ENCODE data around the gene CMTM1. TPM values are rescaled to one million over a fixed set of nuclear protein-coding genes. Genes with fewer than 3 reads are reported as not detected.

Gene CMTM1
- total and polyA plus RNA-seq, 2 experiments from 2014 or later = 1.4 to 1.9 TPM

GRCh38 chr16:66553223-66553622, 13.0 kb upstream of the CMTM1 start:
- H3K27ac ChIP-seq (ENCODE audit: low read depth) = no peak overlapping the region
- TF ChIP-seq ZNF331 (CRISPR knock-in tag; IDR thresholded peaks at IDR 0.05; ENCODE audit: low read depth) (no peak), CREB1 (CRISPR knock-in tag; IDR thresholded peaks at IDR 0.05; ENCODE audit: low read depth) (no peak), EZH2 (IDR thresholded peaks at IDR 0.05; ENCODE audit: low read depth, unreplicated experiment) (no peak), ZNF114 (CRISPR knock-in tag; IDR thresholded peaks at IDR 0.05) (no peak), JUNB (IDR thresholded peaks at IDR 0.05; ENCODE audit: unreplicated experiment) (no peak), ZNF462 (CRISPR knock-in tag; IDR thresholded peaks at IDR 0.05) (no peak), NANOG (IDR thresholded peaks at IDR 0.05; ENCODE audit: borderline replicate concordance) (no peak), REST (IDR thresholded peaks at IDR 0.05; ENCODE audit: unreplicated experiment) (no peak), STAT1 (IDR thresholded peaks at IDR 0.05; ENCODE audit: unreplicated experiment) (no peak), EZH2phosphoT487 (IDR thresholded peaks at IDR 0.05; ENCODE audit: unreplicated experiment) (no peak), CTCF (conservative IDR thresholded peaks at IDR 0.05; ENCODE audit: low read depth in 2 of 2) (no peak), ETS1 (IDR thresholded peaks at IDR 0.05) (no peak), POLR2AphosphoS5 (IDR thresholded peaks at IDR 0.05; ENCODE audit: low read depth) (no peak)
- Mint-ChIP-seq H3K36me3 (ENCODE audit: low read depth) (peaks cover 5% of the 10 kb centered on the region; the same call in 2 of the 3 replicates), H3K9me3 (peaks cover 12% of the 10 kb centered on the region; the same call in 2 of the 3 replicates), H3K4me3 (peak overlapping the region; percentile 53), H3K27ac (no peak overlapping the region), H3K27me3 (ENCODE audit: insufficient read depth, low read depth, poor library complexity) (peaks cover 29% of the 10 kb centered on the region), H3K4me1 (peaks cover 21% of the 10 kb centered on the region)
- peaks cover 3% of the 10 kb centered on the region; the same call in 1 of the 2 replicates for H3K9me2 ChIP-seq (ENCODE audit: insufficient read depth)
- peaks cover 20% of the 10 kb centered on the region; the same call in 1 of the 2 replicates for H3F3A ChIP-seq (replicated peaks; ENCODE audit: low read depth)
- H3K4me2 ChIP-seq = peak overlapping the region; percentile 85; the same call in 1 of the 2 replicates
- H4K20me1 ChIP-seq (replicated peaks; ENCODE audit: insufficient read depth) = 0 out of 2 replicates have a peak, but pooled peaks cover 5% of the 10 kb centered on the region
- H3K4me1 ChIP-seq (ENCODE audit: insufficient read depth) = peaks cover 11% of the 10 kb centered on the region
- H3K79me2 ChIP-seq (replicated peaks; ENCODE audit: insufficient read depth) = peaks cover 5% of the 10 kb centered on the region; the same call in 1 of the 2 replicates
- no peak overlapping the region for H2AFZ ChIP-seq
- DNase-seq (ENCODE audit: low spot score) = no peak
- no peak for ATAC-seq
- H3K27me3 ChIP-seq (ENCODE audit: insufficient read depth) = peaks cover 18% of the 10 kb centered on the region
- H3K36me3 ChIP-seq (ENCODE audit: insufficient read depth) = no peaks in the 10 kb centered on the region
- H3K4me3 ChIP-seq = peak overlapping the region; percentile 58
